ENCODE measurements around the gene CDK1.

GRCh38 chr10:60759181-60759580 lies 19.1 kb upstream of the CDK1 start:
- TF ChIP-seq CTCF (IDR thresholded peaks at IDR 0.05; ENCODE audit: extremely low read depth in 1 of 2, insufficient read depth in 1 of 2, low read depth in 1 of 2, low read length in 2 of 2) (no peak), POLR2AphosphoS5 (IDR thresholded peaks at IDR 0.05; ENCODE audit: insufficient read depth, low read depth, low read length) (no peak), POLR2A (IDR thresholded peaks at IDR 0.05; ENCODE audit: low read depth, low read length) (no peak)

Data from endothelial cell of umbilical vein (primary cell).